HepG2 (cell line): Measurements from ENCODE around the gene DSG4. TPM values are rescaled to one million over a fixed set of nuclear protein-coding genes. Genes with fewer than 3 reads are reported as not detected.

Source experiments
- ATAC-seq: fragments of 200-7000 bp; cut with Tn5 transposase; 3 replicates; pipeline ENCODE4 v1.9.1; 2020; ENCODE audit warnings: mild to moderate bottlenecking, moderate library complexity
- BruUV-seq: library from RNA; stranded (reverse); fragments of 400-500 nt; replicated peaks from 2 replicates; lab custom pipeline; 2021; lab: Mats Ljungman, UMichigan
- CTCF ChIA-PET: fragments of 300-600 bp; formaldehyde crosslinking; extraction: SDS; loops from one replicate; lab custom pipeline; 2021; ENCODE audit warnings: low total read pairs, inconsistent platforms, low intra/inter-chr PET ratio; lab: Yijun Ruan, JAX
- POLR2A ChIA-PET: fragments of 350-600 bp; sonication (Branson Sonifier 250); formaldehyde crosslinking; loops from one replicate; lab custom pipeline; 2020; ENCODE audit warnings: antibody characterized with exemption, inconsistent platforms; lab: Yijun Ruan, JAX
- DNase-seq: peaks from one replicate; pipeline ENCODE4 v3.0.0-alpha.2; 2015; ENCODE audit warnings: low spot score
- FAIRE-seq: peaks from 3 replicates; lab custom pipeline; 2011; peaks lifted over from hg19 to GRCh38; lab: Jason Lieb, UNC
- H2AFZ ChIP-seq: one replicate; pipeline ENCODE4 v1.6.1; 2011; ENCODE audit warnings: low read length, inconsistent platforms
- H3K27ac ChIP-seq: fragments of 300-600 bp; 3 replicates; pipeline ENCODE4 v1.8.0; 2011; ENCODE audit warnings: mixed run types, mild to moderate bottlenecking, mixed read lengths, low read length, inconsistent platforms; ENCODE audit not compliant: insufficient read depth; ENCODE audit errors: extremely low read length
- H3K27me3 ChIP-seq, 2 experiments: fragments of 200-600 bp in 1 of 2; 2 replicates in 1 of 2; 3 replicates in 1 of 2; pipeline versions ENCODE4 v1.6.0 to v1.8.0; 2011; ENCODE audit warnings: low read length in 2 of 2, mild to moderate bottlenecking in 2 of 2, moderate library complexity in 2 of 2, inconsistent platforms in 1 of 2; ENCODE audit not compliant: insufficient read depth in 2 of 2, control insufficient read depth in 1 of 2
- H3K36me3 ChIP-seq, 2 experiments: fragments of 200-600 bp in 1 of 2; replicated peaks in 1 of 2; 2 replicates in 1 of 2; 3 replicates in 1 of 2; pipeline versions ENCODE4 v1.5.1 to v1.8.0; 2011; ENCODE audit warnings: low read length in 2 of 2, inconsistent platforms in 1 of 2; ENCODE audit not compliant: insufficient read depth in 2 of 2, control insufficient read depth in 1 of 2
- H3K4me1 ChIP-seq: 2 replicates; pipeline ENCODE4 v1.5.1; 2012; ENCODE audit warnings: low read length, inconsistent platforms; ENCODE audit not compliant: insufficient read depth
- H3K4me2 ChIP-seq: 2 replicates; pipeline ENCODE4 v1.6.0; 2011; ENCODE audit warnings: low read depth, low read length, inconsistent platforms
- H3K4me3 ChIP-seq, 3 experiments: fragments of 200-600 bp in 1 of 3; sonication (generic), shearing (Covaris generic) in 1 of 3; replicated peaks in 1 of 3; 2 replicates each; pipeline ENCODE4 v1.5.1; 2011 to 2016; ENCODE audit warnings: low read length in 3 of 3, inconsistent platforms in 2 of 3, low read depth in 2 of 3, mild to moderate bottlenecking in 2 of 3, control low read depth in 1 of 3, mixed read lengths in 1 of 3; ENCODE audit not compliant: insufficient read depth in 1 of 3
- H3K79me2 ChIP-seq: one replicate; pipeline ENCODE4 v1.6.1; 2011; ENCODE audit warnings: low read length, inconsistent platforms; ENCODE audit not compliant: insufficient read depth
- H3K9ac ChIP-seq: 2 replicates; pipeline ENCODE4 v1.6.0; 2011; ENCODE audit warnings: mild to moderate bottlenecking, low read depth, low read length, inconsistent platforms; ENCODE audit not compliant: insufficient read depth
- H3K9me3 ChIP-seq: 2 replicates; pipeline ENCODE4 v1.5.1; 2012; ENCODE audit warnings: mild to moderate bottlenecking, low read length
- H4K20me1 ChIP-seq: 2 replicates; pipeline ENCODE4 v1.6.0; 2011; ENCODE audit warnings: inconsistent platforms, mild to moderate bottlenecking, low read length, moderate library complexity; ENCODE audit not compliant: insufficient read depth
- GLI4 ChIP-seq: sonication (generic); formaldehyde crosslinking; IDR thresholded peaks from 2 replicates; pipeline ENCODE4 v1.5.1; 2020; ENCODE audit warnings: missing genetic modification reagents, mild to moderate bottlenecking, moderate library complexity, borderline replicate concordance
- HNRNPL ChIP-seq: fragments of 200-400 bp; formaldehyde crosslinking; IDR thresholded peaks from 2 replicates; pipeline ENCODE4 v1.6.1; 2017; ENCODE audit warnings: mild to moderate bottlenecking, low read depth, low read length
- IKZF1 ChIP-seq: fragments of 450-650 bp; IDR thresholded peaks from 2 replicates; pipeline ENCODE4 v1.7.1; 2016
- MAZ ChIP-seq, 2 experiments: sonication (generic) in 1 of 2; formaldehyde crosslinking in 1 of 2; IDR thresholded peaks; 2 replicates each; pipeline versions ENCODE4 v1.5.0 to v1.6.1; 2012 to 2020; ENCODE audit warnings: low read depth in 2 of 2, mild to moderate bottlenecking in 2 of 2, borderline replicate concordance in 1 of 2, improper control_type of control experiment in 1 of 2, low read length in 1 of 2, missing genetic modification reagents in 1 of 2, moderate library complexity in 1 of 2
- NRL ChIP-seq: sonication (generic); formaldehyde crosslinking; IDR thresholded peaks from 2 replicates; pipeline ENCODE4 v1.5.0; 2020; ENCODE audit warnings: missing genetic modification reagents, mild to moderate bottlenecking, moderate library complexity, borderline replicate concordance
- RXRB ChIP-seq: IDR thresholded peaks from 2 replicates; pipeline ENCODE4 v1.6.1; 2016; ENCODE audit warnings: borderline replicate concordance, missing genetic modification reagents, missing compliant biosample characterization
- WIZ ChIP-seq: sonication (generic); formaldehyde crosslinking; IDR thresholded peaks from 2 replicates; pipeline ENCODE4 v1.5.1; 2020; ENCODE audit warnings: mild to moderate bottlenecking, missing genetic modification reagents
- YEATS2 ChIP-seq: sonication (generic); formaldehyde crosslinking; IDR thresholded peaks from 2 replicates; pipeline ENCODE4 v1.4.0; 2020; ENCODE audit warnings: missing genetic modification reagents, borderline replicate concordance
- ZNF432 ChIP-seq: sonication (generic); formaldehyde crosslinking; IDR thresholded peaks from 2 replicates; pipeline ENCODE4 v1.5.0; 2020; ENCODE audit warnings: missing genetic modification reagents, mild to moderate bottlenecking, borderline replicate concordance
- ZNF570 ChIP-seq: sonication (generic); formaldehyde crosslinking; IDR thresholded peaks from 2 replicates; pipeline ENCODE4 v1.4.0; 2020; ENCODE audit warnings: mild to moderate bottlenecking, missing genetic modification reagents, borderline replicate concordance
- ZNF768 ChIP-seq: sonication (generic); formaldehyde crosslinking; IDR thresholded peaks from 2 replicates; pipeline ENCODE4 v1.4.0; 2020; ENCODE audit warnings: missing genetic modification reagents
- WGBS: methylation state at CpG from one replicate; pipeline ENCODE4 v1.1.6; 2017; ENCODE audit warnings: low lambda C conversion rate; 5-methylcytosine and 5-hydroxymethylcytosine counted together
- in situ Hi-C: cut with HindIII; loops from 2 replicates; pipeline ENCODE4 v1.10.0; 2017; ENCODE audit warnings: low pct_unique_long_range_greater_than_20kb; ENCODE audit not compliant: extremely low pct_ligation_motif_present
- intact Hi-C: fragments of 100-400 bp; cut with micrococcal nuclease; formaldehyde crosslinking; loops from one replicate; pipeline ENCODE4 v1.10.0; 2022; ENCODE audit not compliant: unreplicated experiment
- polyA plus RNA-seq, 8 experiments: library from polyadenylated mRNA; depleted of rRNA in 3 of 8; stranded (reverse) in 7 of 8; unstranded in 1 of 8; fragments of >200 nt; fragmentation: Illumina TruSeq in 4 of 8; extraction: Trizol in 4 of 8; gene quantifications; 2 replicates each; pipeline versions ENCODE4 v1.2.1 to v1.2.3, GENCODE V29; 2011 to 2016; ENCODE audit warnings: low read depth in 4 of 8, missing spikeins in 1 of 8, mixed read lengths in 1 of 8; ENCODE audit not compliant: insufficient read depth in 1 of 8
- total RNA-seq, 5 experiments: library from RNA; depleted of rRNA; stranded (reverse); fragments of >200 nt; fragmentation: Illumina TruSeq; extraction: Trizol; gene quantifications; 2 replicates each; pipeline ENCODE4 v1.2.3, GENCODE V29; 2016; ENCODE audit warnings: low read depth in 1 of 5
- TF ChIP-seq, protein P1 (sequence below): sonication (generic); formaldehyde crosslinking; IDR thresholded peaks from 2 replicates; pipeline ENCODE4 v1.9.0; 2021; ENCODE audit warnings: mild to moderate bottlenecking, missing genetic modification reagents

The DSG4 gene
- total and polyA plus RNA-seq, 2 of the 13 experiments (the other 11 are each of a cell fraction or from before 2014, with no cell fraction given): 0.07 TPM; not detected in 1

DNA sequence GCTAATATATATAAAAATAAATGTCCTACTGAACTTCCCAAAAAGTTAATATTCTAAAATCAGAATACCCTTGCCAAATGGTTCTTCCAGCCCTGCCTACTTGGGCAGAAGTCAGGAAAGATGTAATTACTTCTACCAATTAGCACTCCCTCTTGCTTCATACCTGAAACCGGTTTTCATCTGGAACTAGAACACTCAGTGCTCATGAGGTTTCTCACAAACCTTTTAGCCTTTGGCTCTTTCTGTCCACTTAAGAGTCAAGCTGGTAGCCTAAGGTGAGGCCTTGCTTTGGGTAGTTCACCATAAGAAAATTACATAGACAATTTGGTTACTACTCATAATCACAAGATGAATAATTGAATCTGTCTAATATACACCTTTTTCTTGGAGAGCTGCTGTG lies 75.0 kb downstream of the DSG4 start:
- ChIA-PET CTCF (no interaction called here), POLR2A (no interaction called here)
- intact Hi-C loops (no loop called here), in situ Hi-C loops (no loop called here)
- no peak for DNase-seq
- no peak for ATAC-seq
- no peak overlapping the region for H3K4me2 ChIP-seq
- no peak overlapping the region for H3K9ac ChIP-seq
- no peak overlapping the region for H2AFZ ChIP-seq
- no peaks in the 10 kb centered on the region for H3K9me3 ChIP-seq
- no peaks in the 10 kb centered on the region for H3K4me1 ChIP-seq
- no peaks in the 10 kb centered on the region for H4K20me1 ChIP-seq
- no peaks in the 10 kb centered on the region for H3K36me3 ChIP-seq
- no TSS peak for BruUV-seq
- 50% methylated on average over 1 of the region's 1 CpG for WGBS
- no peak overlapping the region for H3K4me3 ChIP-seq
- H3K27me3 ChIP-seq: no peaks in the 10 kb centered on the region
- no peaks in the 10 kb centered on the region for H3K79me2 ChIP-seq
- no peak overlapping the region for H3K27ac ChIP-seq
- no peak for FAIRE-seq
- no peak for TF ChIP-seq RXRB (CRISPR knock-in tag)
- TF ChIP-seq ZNF570 (CRISPR knock-in tag): no peak
- TF ChIP-seq GLI4 (CRISPR knock-in tag): no peak
- no peak for TF ChIP-seq IKZF1

DNA sequence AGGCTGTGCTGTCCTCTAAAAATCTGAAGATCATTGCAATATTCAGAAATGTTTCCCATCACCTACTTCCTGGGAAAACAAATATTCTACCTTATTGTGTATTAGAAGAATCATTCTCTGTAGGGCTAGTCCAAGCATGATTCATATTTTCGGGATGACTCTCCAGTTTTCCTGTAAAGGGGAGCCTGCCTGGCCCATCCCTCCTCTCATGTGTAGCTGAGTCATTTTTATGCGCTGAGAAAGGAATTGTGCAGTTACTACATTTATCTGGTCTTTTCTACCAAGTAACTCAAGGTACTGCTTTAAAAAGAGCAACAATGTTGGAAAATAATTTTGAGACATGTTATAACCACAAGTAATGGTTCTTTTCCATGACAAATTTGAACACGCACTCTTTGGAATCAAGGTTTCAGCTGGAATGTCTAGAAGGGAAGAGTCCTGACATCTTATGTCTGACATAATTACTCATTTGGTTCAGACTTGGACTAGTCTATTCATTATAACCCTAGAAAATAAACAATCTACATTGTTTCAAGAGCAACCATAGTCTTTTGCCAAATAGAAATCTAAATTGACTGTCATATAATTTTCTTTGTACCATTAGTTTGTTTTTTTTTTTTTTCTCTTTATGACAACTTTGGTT lies 77.6 kb downstream of the DSG4 start:
- WGBS: 46% methylated on average over 3 of the region's 3 CpGs
- intact Hi-C loops: no loop called here
- Histone ChIP-seq H2AFZ (no peak overlapping the region), H3K4me1 (no peaks in the 10 kb centered on the region), H3K9me3 (no peaks in the 10 kb centered on the region), H3K9ac (no peak overlapping the region), H3K79me2 (no peaks in the 10 kb centered on the region), H3K27me3 (peaks cover 0 to 9% of the 10 kb centered on the region in 2 experiments; a peak in 3 of 5 replicates), H3K4me3 (no peak overlapping the region), H4K20me1 (no peaks in the 10 kb centered on the region), H3K27ac (no peak overlapping the region), H3K36me3 (no peaks in the 10 kb centered on the region), H3K4me2 (no peak overlapping the region)
- ATAC-seq (no peak), DNase-seq (peak; percentile 1), FAIRE-seq (no peak)
- CTCF ChIA-PET: no interaction called here
- in situ Hi-C loops: no loop called here
- POLR2A ChIA-PET: no interaction called here
- BruUV-seq: no TSS peak
- TF ChIP-seq, protein P1, sequence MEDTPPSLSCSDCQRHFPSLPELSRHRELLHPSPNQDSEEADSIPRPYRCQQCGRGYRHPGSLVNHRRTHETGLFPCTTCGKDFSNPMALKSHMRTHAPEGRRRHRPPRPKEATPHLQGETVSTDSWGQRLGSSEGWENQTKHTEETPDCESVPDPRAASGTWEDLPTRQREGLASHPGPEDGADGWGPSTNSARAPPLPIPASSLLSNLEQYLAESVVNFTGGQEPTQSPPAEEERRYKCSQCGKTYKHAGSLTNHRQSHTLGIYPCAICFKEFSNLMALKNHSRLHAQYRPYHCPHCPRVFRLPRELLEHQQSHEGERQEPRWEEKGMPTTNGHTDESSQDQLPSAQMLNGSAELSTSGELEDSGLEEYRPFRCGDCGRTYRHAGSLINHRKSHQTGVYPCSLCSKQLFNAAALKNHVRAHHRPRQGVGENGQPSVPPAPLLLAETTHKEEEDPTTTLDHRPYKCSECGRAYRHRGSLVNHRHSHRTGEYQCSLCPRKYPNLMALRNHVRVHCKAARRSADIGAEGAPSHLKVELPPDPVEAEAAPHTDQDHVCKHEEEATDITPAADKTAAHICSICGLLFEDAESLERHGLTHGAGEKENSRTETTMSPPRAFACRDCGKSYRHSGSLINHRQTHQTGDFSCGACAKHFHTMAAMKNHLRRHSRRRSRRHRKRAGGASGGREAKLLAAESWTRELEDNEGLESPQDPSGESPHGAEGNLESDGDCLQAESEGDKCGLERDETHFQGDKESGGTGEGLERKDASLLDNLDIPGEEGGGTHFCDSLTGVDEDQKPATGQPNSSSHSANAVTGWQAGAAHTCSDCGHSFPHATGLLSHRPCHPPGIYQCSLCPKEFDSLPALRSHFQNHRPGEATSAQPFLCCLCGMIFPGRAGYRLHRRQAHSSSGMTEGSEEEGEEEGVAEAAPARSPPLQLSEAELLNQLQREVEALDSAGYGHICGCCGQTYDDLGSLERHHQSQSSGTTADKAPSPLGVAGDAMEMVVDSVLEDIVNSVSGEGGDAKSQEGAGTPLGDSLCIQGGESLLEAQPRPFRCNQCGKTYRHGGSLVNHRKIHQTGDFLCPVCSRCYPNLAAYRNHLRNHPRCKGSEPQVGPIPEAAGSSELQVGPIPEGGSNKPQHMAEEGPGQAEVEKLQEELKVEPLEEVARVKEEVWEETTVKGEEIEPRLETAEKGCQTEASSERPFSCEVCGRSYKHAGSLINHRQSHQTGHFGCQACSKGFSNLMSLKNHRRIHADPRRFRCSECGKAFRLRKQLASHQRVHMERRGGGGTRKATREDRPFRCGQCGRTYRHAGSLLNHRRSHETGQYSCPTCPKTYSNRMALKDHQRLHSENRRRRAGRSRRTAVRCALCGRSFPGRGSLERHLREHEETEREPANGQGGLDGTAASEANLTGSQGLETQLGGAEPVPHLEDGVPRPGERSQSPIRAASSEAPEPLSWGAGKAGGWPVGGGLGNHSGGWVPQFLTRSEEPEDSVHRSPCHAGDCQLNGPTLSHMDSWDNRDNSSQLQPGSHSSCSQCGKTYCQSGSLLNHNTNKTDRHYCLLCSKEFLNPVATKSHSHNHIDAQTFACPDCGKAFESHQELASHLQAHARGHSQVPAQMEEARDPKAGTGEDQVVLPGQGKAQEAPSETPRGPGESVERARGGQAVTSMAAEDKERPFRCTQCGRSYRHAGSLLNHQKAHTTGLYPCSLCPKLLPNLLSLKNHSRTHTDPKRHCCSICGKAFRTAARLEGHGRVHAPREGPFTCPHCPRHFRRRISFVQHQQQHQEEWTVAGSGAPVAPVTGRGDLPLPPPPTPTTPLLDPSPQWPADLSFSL (CRISPR knock-in tag): no peak
- no peak for TF ChIP-seq HNRNPL
- TF ChIP-seq RXRB (CRISPR knock-in tag): no peak
- no peak for TF ChIP-seq NRL (CRISPR knock-in tag)
- TF ChIP-seq YEATS2: no peak
- no peak for TF ChIP-seq MAZ (IDR thresholded peaks at IDR 0.05; ENCODE audit: borderline replicate concordance, low read depth, low read length)
- TF ChIP-seq MAZ (CRISPR knock-in tag; IDR thresholded peaks at IDR 0.05; ENCODE audit: low read depth): no peak
- TF ChIP-seq ZNF432 (CRISPR knock-in tag): no peak
- TF ChIP-seq WIZ (CRISPR knock-in tag): no peak
- TF ChIP-seq ZNF768 (CRISPR knock-in tag): no peak
